Hematopoietic multipotent progenitor cell treated with erythropoietin and hydrocortisone succinate and interleukin-3 and kit ligand, for 4 days (in vitro differentiated cells): ENCODE data around the gene C22orf31.
A peak's percentile ranks its signal among the peaks of the same experiment; 100 is the strongest.
"Not testable (repeated sequence)": the region's sequence is repeated elsewhere in the genome, so short reads cannot be mapped to it uniquely, and the experiment has no call there.

ENCODE experiments used
- DNase-seq: peaks from one replicate; pipeline ENCODE4 v3.0.0-alpha.2; 2015

Gene C22orf31

DNA sequence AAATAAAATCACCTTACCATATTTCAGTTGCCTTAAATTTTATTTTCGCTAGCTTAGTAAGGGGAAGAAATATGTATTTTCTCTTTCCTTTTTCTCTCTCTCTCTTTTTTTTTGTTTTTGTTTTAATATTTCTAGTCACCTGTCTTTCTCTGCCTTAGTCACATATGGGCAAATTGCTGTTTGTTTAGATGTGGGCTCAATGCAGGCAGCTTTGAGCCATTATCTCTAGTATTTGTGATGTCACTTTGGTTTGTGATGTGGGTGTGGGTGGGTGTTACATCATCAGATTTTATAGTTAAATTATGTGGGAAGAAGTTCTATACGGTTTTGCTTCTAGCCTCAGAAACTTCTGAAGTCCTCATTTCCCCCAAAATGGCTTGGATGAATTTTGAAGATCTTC lies at the start of gene C22orf31:
C22orf31 (minus strand) TSS at position 59 of the 400 bp plus-strand sequence; CDS start at position 20, 39 bp downstream.
- DNase-seq, result no peak

DNA sequence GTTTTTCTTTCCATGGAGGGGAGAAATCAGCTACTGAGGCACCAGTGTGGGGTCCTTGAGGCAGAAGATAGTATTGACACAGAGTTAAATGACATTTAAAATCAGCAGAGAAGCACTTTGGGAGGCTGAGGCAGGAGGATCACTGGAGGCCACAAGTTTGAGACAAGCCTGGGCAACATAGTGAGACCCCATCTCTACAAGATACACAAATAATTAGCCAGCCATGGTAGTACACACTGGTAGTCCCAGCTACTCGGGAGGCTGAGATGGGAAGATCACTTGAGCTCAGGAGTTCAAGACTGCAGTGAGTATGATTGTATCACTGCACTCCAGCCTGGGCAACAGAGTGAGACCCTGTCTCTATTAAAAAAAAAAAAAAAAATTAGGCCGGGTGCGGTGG lies 49.3 kb upstream of the C22orf31 start:
- DNase-seq, result no peak

DNA sequence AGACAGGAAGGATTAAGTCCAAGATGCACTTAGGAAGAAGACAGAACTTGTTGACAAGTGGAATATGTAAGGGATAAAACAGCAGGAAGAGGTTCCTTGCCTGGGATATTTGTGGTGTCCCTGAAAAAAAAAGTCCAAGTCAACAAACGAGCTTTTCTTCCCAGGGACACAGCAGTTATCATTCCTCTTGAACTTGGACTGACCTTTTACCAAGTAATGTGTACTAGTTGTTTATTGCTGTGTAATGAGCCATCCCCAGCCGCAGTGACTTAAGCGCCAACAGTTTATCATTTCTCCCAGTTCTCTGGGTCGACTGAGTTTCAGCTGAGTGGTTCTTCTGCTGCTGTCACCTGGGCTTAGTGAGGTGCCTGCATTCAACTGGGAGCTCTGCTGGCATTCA lies 48.2 kb upstream of the C22orf31 start:
- DNase-seq, result no peak

DNA sequence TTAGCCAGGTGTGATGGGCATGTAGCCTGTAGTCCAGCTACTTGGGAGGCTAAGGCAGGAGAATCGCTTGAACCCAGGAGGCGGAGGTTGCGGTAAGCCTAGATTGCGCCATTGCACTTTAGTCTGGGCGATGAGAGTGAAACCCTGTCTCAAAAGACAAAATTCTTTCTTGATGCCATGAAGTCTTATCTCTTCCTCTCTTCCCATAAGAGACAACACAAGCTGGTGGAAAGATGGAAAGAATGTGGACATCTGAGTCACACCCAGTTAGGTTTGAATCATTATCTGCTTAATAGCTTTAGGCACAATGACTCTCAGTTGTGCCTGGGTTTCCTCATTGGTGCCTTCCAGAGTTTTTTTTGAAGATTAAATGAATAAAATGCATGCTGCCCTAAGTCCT lies 46.5 kb upstream of the C22orf31 start:
- DNase-seq, result no peak

DNA sequence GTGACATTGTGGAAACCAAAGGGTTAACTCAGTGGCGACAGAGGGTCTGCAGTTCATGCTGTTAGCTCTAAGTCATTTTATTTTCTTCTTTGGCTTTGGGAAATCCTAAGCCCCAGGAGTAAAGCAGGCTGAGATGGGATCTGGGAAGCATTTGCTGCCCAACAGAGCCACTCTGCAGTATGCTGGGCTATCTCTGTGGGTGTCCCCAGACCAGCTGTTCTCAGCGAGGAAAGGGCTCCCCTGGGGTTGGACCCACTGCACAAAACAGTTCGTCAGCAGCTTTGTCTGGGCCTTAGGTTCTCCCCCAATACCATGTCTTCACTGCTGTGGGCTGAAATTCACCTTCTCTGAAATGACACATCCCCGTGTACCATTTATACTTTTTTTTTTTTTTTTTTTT lies 45.2 kb upstream of the C22orf31 start:
- DNase-seq, result no peak

DNA sequence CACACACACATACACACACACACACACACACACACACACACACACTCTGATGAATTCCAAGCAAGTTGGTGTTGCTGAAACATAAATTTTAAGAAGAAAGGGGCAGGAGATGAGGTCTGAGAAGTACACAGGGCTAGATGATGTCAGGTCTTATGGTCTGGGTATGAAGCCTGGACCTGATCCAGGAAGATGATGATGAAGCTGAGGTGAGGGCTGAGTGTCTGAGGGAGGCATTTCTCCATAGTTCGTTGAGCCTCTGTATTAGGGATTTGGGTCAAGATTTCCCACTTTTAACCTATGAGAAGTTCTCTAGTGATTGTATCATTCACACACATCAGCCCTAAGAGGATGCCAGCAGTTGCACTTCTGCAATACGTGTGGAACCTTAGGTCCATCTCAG lies 43.8 kb upstream of the C22orf31 start:
- DNase-seq, result no peak

DNA sequence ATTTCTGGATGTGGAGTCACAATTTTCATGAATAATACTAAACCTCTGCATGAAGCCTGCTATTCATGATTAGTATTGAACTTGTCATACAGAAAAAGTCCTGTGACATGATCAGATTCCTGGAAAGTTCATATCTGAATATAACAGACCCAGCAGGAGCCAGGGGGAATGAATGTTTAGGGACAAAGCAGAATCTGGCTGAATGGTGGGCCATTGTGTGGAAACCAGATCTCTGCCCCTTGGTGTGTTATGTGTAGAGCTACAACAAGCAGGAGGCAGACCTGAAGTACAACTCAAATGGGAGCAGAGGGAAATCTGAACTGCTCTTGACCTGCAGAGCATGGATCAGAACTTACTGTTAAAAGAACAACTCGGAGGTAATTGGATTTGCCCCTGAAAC lies 41.5 kb upstream of the C22orf31 start:
- no peak for DNase-seq

DNA sequence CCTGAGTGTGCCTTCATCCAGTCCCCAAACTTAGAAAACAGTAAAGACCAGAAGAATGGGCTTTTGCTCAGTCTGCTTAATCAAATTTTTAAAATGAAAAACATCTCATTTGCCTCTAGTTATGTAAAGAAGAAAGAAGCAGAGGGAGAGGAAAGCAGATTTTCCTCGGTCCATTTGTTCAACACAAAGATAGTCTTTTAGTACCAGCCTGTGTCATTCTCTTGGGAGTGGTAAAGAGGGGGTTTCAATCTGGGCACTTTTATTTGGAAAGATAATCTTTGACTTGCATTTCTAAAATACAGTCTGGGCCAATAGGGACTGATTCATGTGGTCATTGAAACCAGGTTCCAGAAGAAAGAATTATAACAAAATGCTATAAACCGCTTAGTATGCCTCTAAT lies 40.7 kb upstream of the C22orf31 start:
- DNase-seq, result no peak

DNA sequence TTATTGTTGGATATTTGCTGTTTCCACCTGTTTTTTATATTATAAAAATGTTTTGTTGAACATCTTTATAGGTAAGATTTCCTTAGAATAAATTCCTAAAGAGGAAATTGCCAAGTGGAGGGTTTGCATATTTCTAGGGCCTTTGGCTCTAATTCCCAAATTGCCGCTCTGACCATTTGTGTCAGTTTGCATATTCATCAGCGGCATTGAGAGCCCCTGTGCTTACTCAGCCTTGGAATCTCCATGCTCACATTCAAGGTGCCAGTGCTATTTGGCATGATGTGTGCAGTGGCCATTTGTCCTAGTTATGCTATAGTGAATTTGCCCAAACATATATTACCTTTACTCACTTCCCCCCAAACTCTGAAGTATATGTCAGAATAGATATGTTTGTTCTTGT lies 36.7 kb upstream of the C22orf31 start:
- no peak for DNase-seq

DNA sequence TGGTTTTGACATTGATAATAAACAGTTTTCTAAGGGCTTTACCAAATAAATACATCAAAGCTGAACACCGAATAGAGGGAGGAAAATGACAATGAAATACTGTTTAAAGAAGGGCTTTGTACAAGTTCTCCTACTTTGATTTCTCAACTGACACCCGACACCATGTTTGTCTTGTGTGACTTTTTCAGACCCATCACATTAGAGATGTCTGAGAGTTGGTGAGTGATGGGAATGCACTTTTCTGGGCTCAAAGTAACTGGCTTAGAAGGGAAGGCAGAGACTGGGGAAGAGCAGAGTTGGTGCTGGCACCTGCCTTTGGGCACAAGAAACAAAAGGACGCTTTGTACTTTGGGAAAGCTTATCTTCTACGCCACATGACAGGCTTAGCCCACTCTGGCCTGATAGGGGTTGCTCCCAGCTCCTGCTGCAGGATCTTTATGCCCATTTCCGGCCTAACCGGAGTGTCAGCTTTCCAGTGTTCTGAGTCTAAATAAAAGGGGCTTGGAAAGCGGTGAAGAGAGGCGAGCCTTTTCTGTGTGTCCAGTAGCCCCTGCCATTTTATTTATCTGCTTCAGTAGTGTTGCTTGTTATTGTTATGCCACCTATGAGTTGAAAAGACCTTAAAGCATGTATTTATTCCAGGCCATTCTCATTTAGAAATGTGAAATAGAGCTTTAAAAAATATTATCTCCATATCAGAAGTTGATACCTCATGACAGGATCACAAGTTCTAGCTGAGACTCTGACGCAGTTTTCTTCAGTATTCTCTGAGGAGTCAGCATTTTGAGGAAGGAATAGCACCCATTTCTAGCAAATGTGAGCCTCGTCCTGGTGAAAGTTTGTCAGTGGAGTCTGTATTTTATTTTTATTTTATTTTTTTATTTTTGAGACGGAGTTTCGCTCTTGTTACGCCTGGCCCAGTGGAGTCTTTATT lies 35.4 kb upstream of the C22orf31 start:
- DNase-seq, result peak; percentile 87

DNA sequence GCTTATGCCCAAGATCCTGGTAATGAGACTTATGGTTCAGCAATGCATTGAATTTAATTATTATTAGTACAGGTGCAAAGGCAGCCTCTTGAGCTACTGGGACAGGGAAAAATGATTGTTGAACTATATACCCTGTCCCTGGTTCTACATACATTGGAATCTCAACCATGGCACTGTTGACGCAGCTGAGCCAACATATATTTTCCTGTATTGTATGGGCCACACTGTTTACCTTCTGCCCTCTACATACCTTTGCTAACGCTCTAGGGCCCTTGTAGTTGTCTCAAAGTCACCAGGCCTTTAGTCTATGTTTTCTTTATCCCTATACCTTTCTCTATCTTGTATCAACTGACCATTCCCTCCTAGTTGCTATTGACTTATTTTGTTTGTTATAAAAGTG lies 33.8 kb upstream of the C22orf31 start:
- no peak for DNase-seq

DNA sequence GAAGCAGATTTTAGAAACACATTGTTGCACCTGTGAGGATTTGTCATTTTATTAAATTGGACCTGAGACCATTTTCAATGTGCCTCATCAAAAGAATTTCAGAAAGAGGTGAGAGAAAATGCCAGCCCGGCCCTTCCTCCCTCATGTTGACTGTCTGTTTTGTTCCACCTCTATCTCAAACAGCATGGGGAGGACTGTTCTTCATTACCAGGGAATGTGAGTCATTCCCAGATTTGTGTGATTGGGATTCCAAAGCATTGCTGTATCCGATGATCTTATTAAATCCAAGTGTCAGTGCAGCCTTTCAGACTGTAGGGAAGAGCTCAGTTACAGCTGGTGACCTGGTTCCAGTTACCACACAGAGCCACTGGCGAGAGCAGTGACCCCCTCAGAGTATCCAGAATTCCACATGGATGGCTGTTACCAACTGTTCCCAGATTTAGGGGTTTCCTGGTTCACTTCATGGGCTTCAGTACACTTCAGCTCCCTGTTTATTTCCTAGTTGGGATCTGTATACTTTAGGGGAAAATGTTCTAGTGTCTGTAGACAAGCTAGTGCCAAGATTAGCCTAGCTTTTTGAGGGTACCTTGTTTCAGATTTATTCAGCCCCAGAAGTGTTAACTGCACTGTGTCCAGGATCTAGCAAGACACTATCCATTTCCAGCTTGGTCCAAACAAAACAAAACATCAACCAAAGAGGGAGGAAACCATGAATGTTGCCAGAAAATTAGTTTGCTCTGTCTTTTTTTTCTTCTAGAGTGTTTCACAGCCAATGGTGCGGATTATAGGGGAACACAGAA lies 32.1 kb upstream of the C22orf31 start:
- DNase-seq, result no peak

DNA sequence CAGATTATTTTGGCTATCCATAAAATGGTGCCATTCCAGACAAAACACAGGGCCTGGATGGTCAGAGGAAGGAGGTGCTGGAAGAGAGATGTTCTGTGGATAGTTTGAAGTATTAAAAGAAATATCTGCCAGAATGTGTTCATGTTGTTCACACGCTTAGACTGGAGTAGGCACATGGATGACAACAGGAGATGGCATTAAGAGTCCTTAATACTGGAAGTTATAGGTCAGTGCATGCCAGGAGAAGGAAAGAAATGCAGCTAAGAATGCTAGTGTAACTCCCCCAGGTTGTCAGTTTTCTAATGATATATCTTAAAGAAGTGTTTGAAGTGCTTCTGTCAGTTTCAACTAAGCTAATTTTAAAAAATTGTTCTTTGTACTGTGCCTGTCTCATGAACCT lies 31.4 kb upstream of the C22orf31 start:
- DNase-seq, result no peak

DNA sequence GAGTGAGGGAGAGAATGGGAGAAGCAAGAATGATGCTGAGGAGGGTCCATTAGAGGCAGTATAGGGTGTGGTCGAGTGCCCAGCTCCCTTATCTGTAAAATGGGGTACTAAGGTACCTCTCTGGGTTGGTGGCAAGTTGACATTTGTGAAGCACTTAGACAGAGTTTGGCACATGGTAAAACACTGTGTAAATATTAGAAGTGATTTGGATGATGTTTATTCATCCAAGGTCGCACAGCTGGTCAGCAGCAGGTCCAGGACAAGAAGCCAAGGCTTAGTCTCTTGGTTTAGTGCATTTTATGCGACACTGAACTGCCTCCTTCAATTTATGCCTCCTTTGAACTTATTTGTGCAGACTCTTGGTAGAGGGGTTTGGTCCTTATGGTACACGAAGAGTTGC lies 30.6 kb upstream of the C22orf31 start:
- no peak for DNase-seq

DNA sequence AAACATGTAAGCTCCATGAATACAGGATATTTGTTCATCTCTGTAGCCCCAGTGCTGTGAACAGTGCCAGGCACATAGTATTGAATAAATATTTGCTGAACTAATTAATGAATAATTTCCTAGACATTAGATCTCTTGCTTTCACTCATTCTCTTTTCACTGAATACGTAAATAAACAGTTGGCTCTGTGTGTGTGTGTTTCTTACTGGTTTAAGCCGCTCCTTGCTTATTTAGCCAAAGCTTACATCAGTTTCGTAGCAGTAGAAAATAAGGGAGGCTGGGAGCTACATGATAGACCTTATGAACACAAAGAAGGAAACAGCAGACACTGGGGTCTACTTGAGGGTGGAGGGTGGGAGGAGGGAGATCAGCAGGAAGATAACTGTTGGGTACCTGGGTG lies 28.4 kb upstream of the C22orf31 start:
- DNase-seq, result no peak

DNA sequence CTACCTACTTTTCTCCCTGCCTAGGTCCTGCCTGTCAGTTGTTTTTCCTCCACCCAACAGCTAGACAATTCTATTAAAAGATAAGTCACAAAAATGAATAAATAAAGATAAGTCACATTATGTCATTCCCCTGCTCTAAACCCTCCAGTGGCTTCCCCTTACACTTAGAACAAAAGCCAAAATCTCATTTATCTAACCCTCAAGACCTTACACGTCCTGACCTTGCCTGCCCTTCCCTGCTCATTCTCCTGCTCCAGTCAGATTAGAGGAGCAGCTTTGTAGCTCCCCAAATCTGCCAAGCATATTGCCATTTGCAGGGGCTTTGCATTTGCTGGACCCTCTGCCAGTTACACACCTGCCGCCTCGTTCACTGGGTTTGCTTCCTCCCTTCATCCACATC lies 27.9 kb upstream of the C22orf31 start:
- peak; percentile 40 for DNase-seq

DNA sequence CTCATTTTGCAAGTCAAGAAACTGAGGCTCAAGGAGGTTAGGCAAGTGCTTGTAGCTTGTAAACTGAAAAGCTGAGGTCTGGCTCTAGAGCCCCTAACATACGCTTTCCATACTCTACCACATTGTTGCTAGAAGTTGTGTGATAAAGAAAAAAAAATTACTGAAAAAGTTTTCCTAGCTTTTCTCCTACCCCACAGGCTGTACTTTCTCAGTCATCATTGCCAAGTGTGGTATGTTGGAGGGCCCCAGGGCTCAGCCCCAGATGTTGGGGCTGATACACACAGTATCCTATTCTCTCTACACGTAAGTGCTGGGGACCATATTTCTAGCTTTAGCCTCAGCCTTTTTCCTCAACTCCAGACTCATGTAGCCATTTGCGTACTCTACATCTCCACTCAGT lies 27.2 kb upstream of the C22orf31 start:
- DNase-seq, result no peak

DNA sequence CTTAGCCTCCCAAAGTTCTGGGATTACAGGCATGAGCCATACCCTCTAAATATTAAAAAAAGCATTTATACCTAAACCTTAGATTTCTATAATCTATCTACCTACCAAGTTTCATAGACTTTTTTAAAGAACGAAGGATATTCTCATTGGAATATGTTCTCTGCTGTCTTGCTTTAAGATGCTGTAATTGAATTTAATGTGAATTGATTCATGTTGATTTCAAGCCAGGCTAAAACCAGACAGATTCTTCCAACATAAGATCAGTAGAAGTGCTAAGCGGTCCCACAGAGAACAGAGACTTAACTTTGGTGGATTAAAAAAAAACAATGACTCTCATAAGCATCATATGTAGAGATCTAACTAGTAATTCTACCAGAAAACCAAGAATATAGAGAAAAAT lies 25.4 kb upstream of the C22orf31 start:
- no peak for DNase-seq

DNA sequence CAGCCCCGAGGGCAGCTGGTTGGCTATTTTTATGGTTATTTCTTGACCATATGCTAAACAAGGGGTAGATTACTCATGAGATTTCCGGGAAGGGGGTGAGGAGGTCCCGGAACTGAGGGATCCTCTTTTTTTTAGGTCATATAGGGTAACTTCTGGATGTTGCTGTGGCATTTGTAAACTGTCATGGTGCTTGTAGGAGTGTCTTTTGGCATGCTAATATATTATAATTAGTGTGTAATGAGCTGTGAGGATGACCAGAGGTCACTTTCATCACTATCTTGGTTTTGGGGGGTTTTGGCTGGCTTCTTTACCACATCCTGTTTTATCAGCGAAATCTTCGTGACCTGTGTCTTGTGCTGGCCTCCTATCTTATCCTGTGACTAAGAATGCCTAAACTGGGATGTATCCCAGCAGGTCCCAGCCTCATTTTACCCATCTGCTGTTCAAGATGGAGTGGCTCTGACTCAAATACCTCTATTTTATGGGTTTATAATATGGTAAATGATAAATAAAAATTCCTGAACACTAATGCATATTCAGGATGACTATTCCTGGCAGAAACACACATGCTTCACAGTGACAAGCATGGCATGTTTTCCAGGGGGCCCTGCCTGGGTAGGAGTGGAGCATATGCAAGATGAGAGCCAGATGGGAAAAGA lies 22.4 kb upstream of the C22orf31 start:
- DNase-seq, result peak; percentile 42

DNA sequence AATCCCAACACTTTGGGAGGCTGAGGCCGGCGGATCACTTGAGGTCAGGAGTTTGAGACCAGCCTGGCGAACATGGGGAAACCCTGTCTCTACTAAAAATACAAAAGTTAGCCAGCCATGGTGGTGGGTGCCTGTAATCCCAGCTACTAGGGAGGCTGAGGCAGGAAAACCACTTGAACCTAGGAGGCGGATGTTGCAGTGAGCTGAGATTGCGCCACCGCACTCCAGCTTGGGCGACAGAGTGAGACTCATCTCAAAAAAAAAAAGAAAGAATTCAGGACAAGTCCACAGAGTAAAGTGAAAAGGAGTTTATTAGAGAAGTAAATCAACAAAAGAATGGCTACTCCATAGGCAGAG lies 21.9 kb upstream of the C22orf31 start:
- not testable (repeated sequence) for DNase-seq

DNA sequence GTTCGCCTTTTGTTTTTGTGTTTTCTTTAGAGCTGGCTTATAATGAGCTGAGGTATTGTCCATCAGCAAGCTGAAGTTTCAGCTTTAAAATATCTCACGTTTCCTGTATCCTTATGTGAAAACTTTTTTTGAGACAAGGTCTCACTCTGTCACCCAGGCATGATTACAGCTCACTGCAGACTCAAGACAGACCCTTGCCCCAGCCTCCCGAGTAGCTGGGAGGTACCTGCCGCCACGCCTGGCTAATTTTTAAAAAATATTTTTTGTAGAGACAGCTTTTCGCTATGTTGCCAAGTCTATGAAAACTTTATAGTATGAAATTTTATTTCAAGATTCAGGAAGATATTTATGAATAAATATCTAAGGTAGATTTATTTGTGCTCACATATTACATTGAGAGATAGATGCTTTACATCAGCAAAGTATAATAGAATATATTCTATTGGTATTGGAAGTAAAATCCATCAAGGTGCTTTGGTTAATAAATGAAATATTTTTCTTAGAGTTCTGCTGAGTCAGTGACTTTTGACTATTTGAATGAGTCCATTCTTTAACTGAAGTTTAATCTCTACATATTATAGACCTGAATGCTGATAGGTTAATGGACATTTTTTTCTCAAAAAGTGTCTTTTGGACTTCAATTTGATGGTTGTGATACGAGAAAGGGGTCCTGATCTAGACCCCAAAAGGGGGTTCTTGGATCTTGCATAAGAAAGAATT lies 21.4 kb upstream of the C22orf31 start:
- DNase-seq, result no peak

DNA sequence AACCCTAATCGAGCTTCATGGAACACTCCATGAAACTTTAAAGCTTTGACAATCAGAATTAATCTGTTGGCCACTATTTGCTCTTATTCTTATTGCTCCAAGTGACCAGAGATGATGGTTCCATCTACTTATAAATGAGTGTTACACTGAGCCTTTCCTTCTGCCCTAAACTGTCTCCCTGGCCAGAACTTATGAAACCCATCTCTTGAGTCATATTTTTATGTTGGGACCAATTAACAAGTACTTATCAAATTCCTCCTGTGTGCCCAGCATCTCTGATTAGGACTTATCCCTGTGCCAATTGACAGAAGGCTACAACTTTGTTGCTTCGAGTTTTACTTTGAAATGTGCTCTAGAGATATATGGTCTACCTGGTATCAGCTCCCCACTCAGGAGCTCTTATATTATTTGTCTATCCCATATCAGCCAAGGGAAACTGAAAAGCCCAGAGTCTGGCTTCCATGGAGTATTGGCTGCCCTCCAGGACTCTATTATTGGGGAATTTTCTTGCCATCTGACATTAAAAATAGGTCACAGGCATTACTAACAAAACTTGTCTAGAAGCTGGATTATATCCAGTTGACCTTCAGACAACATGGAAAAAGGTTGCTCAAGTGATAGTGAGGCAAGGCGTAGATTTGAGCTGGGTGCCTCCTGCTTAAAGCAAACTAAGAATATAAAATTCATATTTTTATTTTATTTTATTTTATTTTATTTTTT lies 20.0 kb upstream of the C22orf31 start:
- no peak for DNase-seq
